D721Med (cell line): ENCODE data around the gene FBXL5.
A peak's percentile ranks its signal among the peaks of the same experiment; 100 is the strongest.

Source experiments
- DNase-seq: peaks from one replicate; pipeline ENCODE4 v3.0.0; 2011; ENCODE audit warnings: low spot score; ENCODE audit not compliant: insufficient read length
- FAIRE-seq: peaks from 2 replicates; lab custom pipeline; 2011; peaks lifted over from hg19 to GRCh38; lab: Jason Lieb, UNC
- TF ChIP-seq, protein P1 (sequence below): IDR thresholded peaks from 2 replicates; pipeline ENCODE4 v1.5.1; 2012; ENCODE audit warnings: mild to moderate bottlenecking, control low read depth; ENCODE audit not compliant: insufficient read depth; ENCODE audit errors: missing control alignments

Gene FBXL5

GRCh38 chr4:15655223-15656037, at the start of gene FBXL5:
FBXL5 (minus strand) TSS chr4:15655357; CDS start chr4:15655287, 70 bp downstream.
- DNase-seq (peak; percentile 70), FAIRE-seq (no peak)
- TF ChIP-seq, protein P1, sequence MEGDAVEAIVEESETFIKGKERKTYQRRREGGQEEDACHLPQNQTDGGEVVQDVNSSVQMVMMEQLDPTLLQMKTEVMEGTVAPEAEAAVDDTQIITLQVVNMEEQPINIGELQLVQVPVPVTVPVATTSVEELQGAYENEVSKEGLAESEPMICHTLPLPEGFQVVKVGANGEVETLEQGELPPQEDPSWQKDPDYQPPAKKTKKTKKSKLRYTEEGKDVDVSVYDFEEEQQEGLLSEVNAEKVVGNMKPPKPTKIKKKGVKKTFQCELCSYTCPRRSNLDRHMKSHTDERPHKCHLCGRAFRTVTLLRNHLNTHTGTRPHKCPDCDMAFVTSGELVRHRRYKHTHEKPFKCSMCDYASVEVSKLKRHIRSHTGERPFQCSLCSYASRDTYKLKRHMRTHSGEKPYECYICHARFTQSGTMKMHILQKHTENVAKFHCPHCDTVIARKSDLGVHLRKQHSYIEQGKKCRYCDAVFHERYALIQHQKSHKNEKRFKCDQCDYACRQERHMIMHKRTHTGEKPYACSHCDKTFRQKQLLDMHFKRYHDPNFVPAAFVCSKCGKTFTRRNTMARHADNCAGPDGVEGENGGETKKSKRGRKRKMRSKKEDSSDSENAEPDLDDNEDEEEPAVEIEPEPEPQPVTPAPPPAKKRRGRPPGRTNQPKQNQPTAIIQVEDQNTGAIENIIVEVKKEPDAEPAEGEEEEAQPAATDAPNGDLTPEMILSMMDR = no peak

DNA sequence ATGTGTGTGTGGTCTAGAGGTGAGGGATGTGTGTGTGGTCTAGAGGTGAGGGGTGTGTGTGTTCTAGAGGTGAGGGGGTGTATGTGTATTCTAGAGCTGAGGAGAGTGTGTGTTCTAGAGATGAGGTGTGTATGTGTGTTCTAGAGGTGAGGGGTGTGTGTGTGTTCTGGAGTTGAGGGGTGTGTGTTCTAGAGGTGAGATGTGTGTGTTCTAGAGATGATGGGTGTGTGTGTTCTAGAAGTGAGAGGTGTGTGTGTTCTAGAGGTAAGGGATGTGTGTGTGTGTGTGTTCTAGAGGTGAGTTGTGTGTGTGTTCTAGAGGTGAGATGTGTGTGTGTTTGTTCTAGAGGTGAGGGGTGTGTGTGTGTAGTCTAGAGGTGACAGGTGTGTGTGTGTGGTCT, 49.0 kb upstream of the FBXL5 start:
- FAIRE-seq (no peak), DNase-seq (no peak)
- TF ChIP-seq, protein P1 = no peak

DNA sequence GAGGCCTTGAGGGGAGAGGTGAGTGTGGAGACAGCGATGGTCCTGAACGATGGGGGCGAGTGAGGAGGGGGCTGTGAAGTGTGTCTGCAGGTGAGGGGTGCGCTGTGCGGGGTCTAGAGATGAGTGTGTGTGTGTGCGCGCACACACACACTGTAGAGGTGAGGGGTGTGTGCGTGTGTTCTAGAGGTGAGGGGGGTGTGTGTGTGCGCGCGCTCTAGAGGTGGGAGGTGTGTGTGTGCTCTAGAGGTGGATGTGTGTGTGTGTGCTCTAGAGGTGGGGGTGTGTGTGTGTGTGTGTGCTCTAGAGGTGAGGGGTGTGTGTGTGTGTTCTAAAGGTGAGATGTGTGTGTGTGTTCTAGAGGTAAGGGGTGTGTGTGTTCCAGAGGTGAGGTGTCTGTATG, 48.3 kb upstream of the FBXL5 start:
- FAIRE-seq = no peak
- TF ChIP-seq, protein P1 = no peak
- DNase-seq = no peak

GRCh38 chr4:15702941-15703403, 47.8 kb upstream of the FBXL5 start, which contains the start of gene BST1:
BST1 (plus strand) TSS chr4:15703065; CDS start chr4:15703145, 80 bp downstream.
- TF ChIP-seq, protein P1 = no peak
- DNase-seq (no peak), FAIRE-seq (no peak)

DNA sequence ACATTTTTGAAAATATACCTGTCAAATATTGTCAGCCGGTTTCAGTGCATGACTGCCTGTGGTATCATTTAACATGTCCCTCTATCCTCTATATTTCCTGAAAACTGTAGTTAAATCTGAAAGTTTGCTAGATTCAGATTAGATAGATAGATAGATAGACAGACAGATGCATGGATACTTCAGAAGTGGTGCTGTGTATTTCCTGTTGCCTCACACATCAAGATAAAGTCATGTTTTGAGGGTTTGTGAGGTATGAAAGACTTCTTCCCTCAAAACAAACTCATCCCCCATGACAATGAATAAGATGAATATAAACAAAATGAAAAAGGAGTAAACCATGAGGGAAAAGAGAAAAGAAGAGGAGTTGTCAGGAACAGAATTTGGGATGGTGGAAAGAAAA, 41.7 kb upstream of the FBXL5 start:
- TF ChIP-seq, protein P1 = no peak
- FAIRE-seq (no peak), DNase-seq (no peak)

GRCh38 chr4:15695729-15696128, 40.6 kb upstream of the FBXL5 start:
- no peak for FAIRE-seq
- TF ChIP-seq, protein P1 = no peak
- no peak for DNase-seq

- FAIRE-seq = no peak
- TF ChIP-seq, protein P1 = no peak
- DNase-seq = no peak
These were observed 40.1 kb upstream of the FBXL5 start for GRCh38 chr4:15695240-15695699.
